HCT116 (cell line): Measurements from ENCODE around the gene KCNJ1. TPM values are rescaled to one million over a fixed set of nuclear protein-coding genes. Genes with fewer than 3 reads are reported as not detected.

Experiments
- ATAC-seq: fragments of 200-7000 bp; cut with Tn5 transposase; 2 replicates; pipeline ENCODE4 v1.9.1; 2020; ENCODE audit warnings: mild to moderate bottlenecking, moderate library complexity
- BruUV-seq: library from RNA; stranded (reverse); fragments of 400-500 nt; replicated peaks from 2 replicates; lab custom pipeline; 2021; lab: Mats Ljungman, UMichigan
- CTCF ChIA-PET: fragments of 300-600 bp; sonication (Branson Sonifier 250); formaldehyde crosslinking; loops from one replicate; lab custom pipeline; 2021; ENCODE audit warnings: antibody characterized with exemption; lab: Charles Lee
- POLR2A ChIA-PET: fragments of 300-600, 350-600 bp; sonication (Branson Sonifier 250); formaldehyde crosslinking; loops from one replicate; lab custom pipeline; 2021; ENCODE audit warnings: antibody characterized with exemption; lab: Charles Lee
- RAD21 ChIA-PET, 2 experiments: fragments of 300-600 bp; sonication (Branson Sonifier 250); formaldehyde crosslinking; loops; one replicate each; lab custom pipeline; 2023; ENCODE audit warnings: low total read pairs in 2 of 2; ENCODE audit not compliant: uncharacterized antibody in 2 of 2, unreplicated experiment in 2 of 2, low non-redundant PET in 1 of 2; lab: Charles Lee
- DNase-seq: peaks from one replicate; pipeline ENCODE4 v3.0.0-alpha.2; 2010; ENCODE audit warnings: low read depth, low spot score
- H2AFZ ChIP-seq: fragments of 200-600 bp; shearing (Covaris generic), sonication (generic); 2 replicates; pipeline ENCODE4 v1.6.1; 2017; ENCODE audit warnings: low read depth, mixed run types, mixed read lengths, antibody characterized with exemption, low read length; ENCODE audit not compliant: poor library complexity, severe bottlenecking
- H3K27ac ChIP-seq: 2 replicates; pipeline ENCODE4 v1.5.1; 2012; ENCODE audit warnings: low read depth, low read length
- H3K27me3 ChIP-seq: fragments of 200-600 bp; sonication (generic); 2 replicates; pipeline ENCODE4 v1.6.1; 2016; ENCODE audit warnings: mixed run types, low read length, mixed read lengths; ENCODE audit not compliant: insufficient read depth
- H3K36me3 ChIP-seq, 2 experiments: fragments of 200-500 bp in 1 of 2; fragments of 200-600 bp in 1 of 2; sonication (Bioruptor generic) in 1 of 2; sonication (generic) in 1 of 2; 2 replicates each; pipeline versions ENCODE4 v1.5.1 to v1.6.1; 2014 to 2016; ENCODE audit warnings: low read length in 2 of 2, inconsistent platforms in 1 of 2, mixed read lengths in 1 of 2, mixed run types in 1 of 2; ENCODE audit not compliant: insufficient read depth in 2 of 2, control insufficient read depth in 1 of 2
- H3K4me1 ChIP-seq, 2 experiments: fragments of 200-600 bp in 1 of 2; sonication (generic) in 1 of 2; 2 replicates each; pipeline versions ENCODE4 v1.5.1 to v1.6.1; 2012 to 2017; ENCODE audit warnings: low read length in 2 of 2, inconsistent platforms in 1 of 2, mild to moderate bottlenecking in 1 of 2, mixed read lengths in 1 of 2, mixed run types in 1 of 2, moderate library complexity in 1 of 2; ENCODE audit not compliant: insufficient read depth in 2 of 2, control insufficient read depth in 1 of 2
- H3K4me2 ChIP-seq: fragments of 200-600 bp; sonication (generic); 2 replicates; pipeline ENCODE4 v1.6.1; 2017; ENCODE audit warnings: mixed run types, low read length, mixed read lengths
- H3K4me3 ChIP-seq, 2 experiments: fragments of 200-600 bp in 1 of 2; sonication (generic) in 1 of 2; replicated peaks in 1 of 2; 2 replicates each; pipeline ENCODE4 v1.5.1; 2011 to 2016; ENCODE audit warnings: low read length in 2 of 2, control low read depth in 1 of 2, low read depth in 1 of 2, mild to moderate bottlenecking in 1 of 2, mixed read lengths in 1 of 2, mixed run types in 1 of 2
- H3K79me2 ChIP-seq: fragments of 200-600 bp; sonication (generic); 2 replicates; pipeline ENCODE4 v1.6.1; 2017; ENCODE audit warnings: mild to moderate bottlenecking, mixed run types, low read length, moderate library complexity, mixed read lengths; ENCODE audit not compliant: insufficient read depth
- H3K9ac ChIP-seq: fragments of 200-600 bp; sonication (generic); 2 replicates; pipeline ENCODE4 v1.6.1; 2016; ENCODE audit warnings: low read length, mixed read lengths
- H3K9me2 ChIP-seq: fragments of 200-600 bp; sonication (generic), shearing (Covaris generic); 2 replicates; pipeline ENCODE4 v1.6.1; 2017; ENCODE audit warnings: mixed run types, mild to moderate bottlenecking, moderate library complexity; ENCODE audit not compliant: insufficient read depth
- H3K9me3 ChIP-seq, 2 experiments: fragments of 200-500 bp in 1 of 2; fragments of 200-600 bp in 1 of 2; sonication (Bioruptor generic) in 1 of 2; sonication (generic) in 1 of 2; 2 replicates each; pipeline ENCODE4 v1.6.1; 2014 to 2017; ENCODE audit warnings: low read length in 2 of 2, mixed read lengths in 2 of 2, inconsistent platforms in 1 of 2, low read depth in 1 of 2, mild to moderate bottlenecking in 1 of 2, mixed run types in 1 of 2, moderate library complexity in 1 of 2; ENCODE audit not compliant: control insufficient read depth in 1 of 2, insufficient read depth in 1 of 2
- H4K20me1 ChIP-seq: fragments of 200-600 bp; sonication (generic), shearing (Covaris generic); 2 replicates; pipeline ENCODE4 v1.6.1; 2017; ENCODE audit warnings: mixed run types, mild to moderate bottlenecking, moderate library complexity; ENCODE audit not compliant: insufficient read depth
- CEBPB ChIP-seq: IDR thresholded peaks from 2 replicates; pipeline ENCODE4 v1.6.1; 2012; ENCODE audit warnings: low read depth
- EGR1 ChIP-seq: IDR thresholded peaks from 2 replicates; pipeline ENCODE4 v1.6.1; 2012; ENCODE audit warnings: low read depth
- EZH2 ChIP-seq: fragments of 200-600 bp; sonication (generic); IDR thresholded peaks from 2 replicates; pipeline ENCODE4 v1.6.1; 2017; ENCODE audit warnings: antibody characterized with exemption, mixed run types
- EZH2phosphoT487 ChIP-seq: fragments of 200-600 bp; IDR thresholded peaks from 2 replicates; pipeline ENCODE4 v1.6.1; 2018; ENCODE audit warnings: antibody characterized with exemption, borderline replicate concordance
- FOSL1 ChIP-seq: IDR thresholded peaks from 2 replicates; pipeline ENCODE4 v1.6.1; 2012; ENCODE audit warnings: low read depth
- JUND ChIP-seq: IDR thresholded peaks from 2 replicates; pipeline ENCODE4 v1.6.1; 2012
- RAD21 ChIP-seq: IDR thresholded peaks from 2 replicates; pipeline ENCODE4 v1.6.1; 2012; ENCODE audit warnings: low read depth, mild to moderate bottlenecking
- SIN3A ChIP-seq: IDR thresholded peaks from 2 replicates; pipeline ENCODE4 v1.6.1; 2012; ENCODE audit warnings: low read depth
- SP1 ChIP-seq: IDR thresholded peaks from 2 replicates; pipeline ENCODE4 v1.6.1; 2012; ENCODE audit warnings: low read depth
- TCF7L2 ChIP-seq: IDR thresholded peaks from 2 replicates; pipeline ENCODE4 v1.7.0; 2011; ENCODE audit warnings: borderline replicate concordance, inconsistent platforms; ENCODE audit not compliant: insufficient read depth, insufficient read length; ENCODE audit errors: extremely low read depth
- ZFX ChIP-seq: fragments of 450-650 bp; IDR thresholded peaks from 2 replicates; pipeline ENCODE4 v1.6.1; 2017
- ZNF274 ChIP-seq: fragments of 200-500 bp; sonication (Bioruptor generic); IDR thresholded peaks from 2 replicates; pipeline ENCODE4 v1.6.1; 2014; ENCODE audit warnings: mild to moderate bottlenecking, low read depth, low read length, inconsistent platforms
- intact Hi-C: fragments of 100-400 bp; cut with micrococcal nuclease; formaldehyde crosslinking; loops from 2 replicates; pipeline ENCODE4 v1.10.0; 2022
- total RNA-seq: library from RNA; stranded (reverse); gene quantifications from one replicate; pipeline ENCODE4 v1.2.1, GENCODE V29; 2021; ENCODE audit not compliant: unreplicated experiment
- TF ChIP-seq, protein P1 (sequence below): IDR thresholded peaks from 2 replicates; pipeline ENCODE4 v1.6.1; 2011; ENCODE audit warnings: mild to moderate bottlenecking, low read length, moderate library complexity; ENCODE audit not compliant: insufficient replicate concordance; ENCODE audit errors: extremely low read depth
- TF ChIP-seq, protein P2 (sequence below), 3 experiments: fragments of 200-600 bp in 1 of 3; sonication (generic) in 1 of 3; IDR thresholded peaks in 2 of 3; conservative IDR thresholded peaks in 1 of 3; 2 replicates each; pipeline ENCODE4 v1.5.1; 2012 to 2017; ENCODE audit warnings: low read depth in 2 of 3, low read length in 2 of 3, antibody characterized with exemption in 1 of 3, borderline replicate concordance in 1 of 3, control low read depth in 1 of 3, mild to moderate bottlenecking in 1 of 3, mixed read lengths in 1 of 3, mixed run types in 1 of 3, moderate library complexity in 1 of 3; ENCODE audit not compliant: insufficient read depth in 1 of 3
- TF ChIP-seq, protein P3 (sequence below): IDR thresholded peaks from 2 replicates; pipeline ENCODE4 v1.6.1; 2012; ENCODE audit warnings: low read depth

The KCNJ1 gene
- total RNA-seq, 1 experiment from 2014 or later = 0.15 TPM

DNA sequence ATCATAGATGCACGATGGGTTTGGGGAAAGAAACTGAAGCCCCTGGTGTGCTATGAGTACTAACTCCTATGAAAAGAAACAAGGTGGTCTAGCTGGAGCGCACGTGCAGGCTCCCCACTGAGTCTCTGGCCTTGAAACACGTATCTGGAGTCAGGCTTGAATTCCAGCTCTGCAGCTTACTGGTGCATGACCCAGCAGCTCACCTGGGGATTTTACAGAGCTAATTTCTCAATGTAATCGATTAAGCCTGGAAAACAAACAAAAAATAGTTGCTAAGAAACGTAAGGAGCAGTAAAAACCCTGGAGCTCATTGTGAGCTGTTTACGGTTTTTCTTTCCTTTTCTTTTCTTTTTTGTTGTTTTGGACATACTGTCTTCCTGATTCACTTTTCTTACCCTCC lies 12.3 kb downstream of the KCNJ1 start:
- TF ChIP-seq, protein P1, sequence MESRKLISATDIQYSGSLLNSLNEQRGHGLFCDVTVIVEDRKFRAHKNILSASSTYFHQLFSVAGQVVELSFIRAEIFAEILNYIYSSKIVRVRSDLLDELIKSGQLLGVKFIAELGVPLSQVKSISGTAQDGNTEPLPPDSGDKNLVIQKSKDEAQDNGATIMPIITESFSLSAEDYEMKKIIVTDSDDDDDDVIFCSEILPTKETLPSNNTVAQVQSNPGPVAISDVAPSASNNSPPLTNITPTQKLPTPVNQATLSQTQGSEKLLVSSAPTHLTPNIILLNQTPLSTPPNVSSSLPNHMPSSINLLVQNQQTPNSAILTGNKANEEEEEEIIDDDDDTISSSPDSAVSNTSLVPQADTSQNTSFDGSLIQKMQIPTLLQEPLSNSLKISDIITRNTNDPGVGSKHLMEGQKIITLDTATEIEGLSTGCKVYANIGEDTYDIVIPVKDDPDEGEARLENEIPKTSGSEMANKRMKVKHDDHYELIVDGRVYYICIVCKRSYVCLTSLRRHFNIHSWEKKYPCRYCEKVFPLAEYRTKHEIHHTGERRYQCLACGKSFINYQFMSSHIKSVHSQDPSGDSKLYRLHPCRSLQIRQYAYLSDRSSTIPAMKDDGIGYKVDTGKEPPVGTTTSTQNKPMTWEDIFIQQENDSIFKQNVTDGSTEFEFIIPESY = no peak
- TF ChIP-seq ZNF274 (no peak), EGR1 (no peak)
- CTCF ChIA-PET = no interaction called here
- DNase-seq = no peak
- H3K27ac ChIP-seq = no peak overlapping the region
- H3K27me3 ChIP-seq = peaks cover 2% of the 10 kb centered on the region; the same call in 1 of the 2 replicates
- no peaks in the 10 kb centered on the region for H3K9me2 ChIP-seq
- H3K4me3 ChIP-seq = no peak overlapping the region
- ATAC-seq = no peak
- intact Hi-C loops = no loop called here
- no peaks in the 10 kb centered on the region for H3K36me3 ChIP-seq
- POLR2A ChIA-PET = no interaction called here
- no peaks in the 10 kb centered on the region for H3K9me3 ChIP-seq
- H3K4me2 ChIP-seq = no peak overlapping the region
- no TSS peak for BruUV-seq
- H4K20me1 ChIP-seq = no peaks in the 10 kb centered on the region
- peaks cover 0 to 6% of the 10 kb centered on the region in 2 experiments; a peak in 1 of 4 replicates for H3K4me1 ChIP-seq
- RAD21 ChIA-PET = no interaction called here
- H2AFZ ChIP-seq = no peak overlapping the region
- H3K9ac ChIP-seq = no peak overlapping the region
- H3K79me2 ChIP-seq = no peaks in the 10 kb centered on the region

DNA sequence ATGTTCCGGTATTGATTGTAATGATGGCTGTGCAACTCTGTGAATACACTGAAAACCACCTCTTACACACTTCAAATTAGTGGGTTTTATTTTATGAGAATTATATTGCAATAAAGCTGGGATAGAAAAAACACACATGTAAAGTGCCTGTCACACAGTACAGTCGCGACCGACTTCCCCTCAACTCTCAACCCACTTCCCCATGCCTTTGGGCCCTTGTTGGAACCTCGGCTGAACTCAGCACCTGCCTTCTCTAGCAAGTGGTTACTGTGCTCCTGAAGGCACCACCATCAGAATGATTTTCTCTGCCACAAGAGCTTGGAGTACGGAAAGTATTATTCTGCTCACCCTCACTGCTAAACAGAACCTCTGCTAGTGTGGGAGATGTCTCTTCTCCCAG lies 13.5 kb downstream of the KCNJ1 start:
- Histone ChIP-seq H3K4me2 (no peak overlapping the region), H4K20me1 (no peaks in the 10 kb centered on the region), H3K9ac (no peak overlapping the region), H3K4me3 (no peak overlapping the region), H3K36me3 (no peaks in the 10 kb centered on the region), H3K27me3 (peaks cover 2% of the 10 kb centered on the region; the same call in 1 of the 2 replicates), H3K9me2 (no peaks in the 10 kb centered on the region), H2AFZ (no peak overlapping the region), H3K4me1 (no peaks in the 10 kb centered on the region), H3K27ac (no peak overlapping the region), H3K9me3 (no peaks in the 10 kb centered on the region), H3K79me2 (no peaks in the 10 kb centered on the region)
- CTCF ChIA-PET = no interaction called here
- ATAC-seq (no peak), DNase-seq (no peak)
- intact Hi-C loops = no loop called here
- no TSS peak for BruUV-seq
- POLR2A ChIA-PET = no interaction called here
- RAD21 ChIA-PET = no interaction called here
- TF ChIP-seq, protein P2, sequence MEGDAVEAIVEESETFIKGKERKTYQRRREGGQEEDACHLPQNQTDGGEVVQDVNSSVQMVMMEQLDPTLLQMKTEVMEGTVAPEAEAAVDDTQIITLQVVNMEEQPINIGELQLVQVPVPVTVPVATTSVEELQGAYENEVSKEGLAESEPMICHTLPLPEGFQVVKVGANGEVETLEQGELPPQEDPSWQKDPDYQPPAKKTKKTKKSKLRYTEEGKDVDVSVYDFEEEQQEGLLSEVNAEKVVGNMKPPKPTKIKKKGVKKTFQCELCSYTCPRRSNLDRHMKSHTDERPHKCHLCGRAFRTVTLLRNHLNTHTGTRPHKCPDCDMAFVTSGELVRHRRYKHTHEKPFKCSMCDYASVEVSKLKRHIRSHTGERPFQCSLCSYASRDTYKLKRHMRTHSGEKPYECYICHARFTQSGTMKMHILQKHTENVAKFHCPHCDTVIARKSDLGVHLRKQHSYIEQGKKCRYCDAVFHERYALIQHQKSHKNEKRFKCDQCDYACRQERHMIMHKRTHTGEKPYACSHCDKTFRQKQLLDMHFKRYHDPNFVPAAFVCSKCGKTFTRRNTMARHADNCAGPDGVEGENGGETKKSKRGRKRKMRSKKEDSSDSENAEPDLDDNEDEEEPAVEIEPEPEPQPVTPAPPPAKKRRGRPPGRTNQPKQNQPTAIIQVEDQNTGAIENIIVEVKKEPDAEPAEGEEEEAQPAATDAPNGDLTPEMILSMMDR (IDR thresholded peaks at IDR 0.05 in 2 of 3, conservative IDR thresholded peaks at IDR 0.05 in 1 of 3; ENCODE audit: borderline replicate concordance in 1 of 3, insufficient read depth in 1 of 3, low read depth in 2 of 3, low read length in 2 of 3) = no peak
- TF ChIP-seq EZH2phosphoT487 (no peak), RAD21 (no peak), FOSL1 (no peak), SP1 (no peak), EZH2 (no peak), SIN3A (no peak), ZFX (no peak), JUND (no peak), TCF7L2 (no peak), CEBPB (no peak)
- TF ChIP-seq, protein P3, sequence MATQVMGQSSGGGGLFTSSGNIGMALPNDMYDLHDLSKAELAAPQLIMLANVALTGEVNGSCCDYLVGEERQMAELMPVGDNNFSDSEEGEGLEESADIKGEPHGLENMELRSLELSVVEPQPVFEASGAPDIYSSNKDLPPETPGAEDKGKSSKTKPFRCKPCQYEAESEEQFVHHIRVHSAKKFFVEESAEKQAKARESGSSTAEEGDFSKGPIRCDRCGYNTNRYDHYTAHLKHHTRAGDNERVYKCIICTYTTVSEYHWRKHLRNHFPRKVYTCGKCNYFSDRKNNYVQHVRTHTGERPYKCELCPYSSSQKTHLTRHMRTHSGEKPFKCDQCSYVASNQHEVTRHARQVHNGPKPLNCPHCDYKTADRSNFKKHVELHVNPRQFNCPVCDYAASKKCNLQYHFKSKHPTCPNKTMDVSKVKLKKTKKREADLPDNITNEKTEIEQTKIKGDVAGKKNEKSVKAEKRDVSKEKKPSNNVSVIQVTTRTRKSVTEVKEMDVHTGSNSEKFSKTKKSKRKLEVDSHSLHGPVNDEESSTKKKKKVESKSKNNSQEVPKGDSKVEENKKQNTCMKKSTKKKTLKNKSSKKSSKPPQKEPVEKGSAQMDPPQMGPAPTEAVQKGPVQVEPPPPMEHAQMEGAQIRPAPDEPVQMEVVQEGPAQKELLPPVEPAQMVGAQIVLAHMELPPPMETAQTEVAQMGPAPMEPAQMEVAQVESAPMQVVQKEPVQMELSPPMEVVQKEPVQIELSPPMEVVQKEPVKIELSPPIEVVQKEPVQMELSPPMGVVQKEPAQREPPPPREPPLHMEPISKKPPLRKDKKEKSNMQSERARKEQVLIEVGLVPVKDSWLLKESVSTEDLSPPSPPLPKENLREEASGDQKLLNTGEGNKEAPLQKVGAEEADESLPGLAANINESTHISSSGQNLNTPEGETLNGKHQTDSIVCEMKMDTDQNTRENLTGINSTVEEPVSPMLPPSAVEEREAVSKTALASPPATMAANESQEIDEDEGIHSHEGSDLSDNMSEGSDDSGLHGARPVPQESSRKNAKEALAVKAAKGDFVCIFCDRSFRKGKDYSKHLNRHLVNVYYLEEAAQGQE = no peak
